GM13977 (cell line): ENCODE measurements around the gene NCR3LG1.

Experiments used
- DNase-seq: peaks from one replicate; pipeline ENCODE4 v3.0.0; 2012; ENCODE audit warnings: low spot score
- CTCF ChIP-seq: IDR thresholded peaks from 2 replicates; pipeline ENCODE4 v1.5.1; 2012; ENCODE audit warnings: mild to moderate bottlenecking, control low read depth; ENCODE audit not compliant: insufficient read depth; ENCODE audit errors: extremely low read depth, missing control alignments
- in situ Hi-C: fragments of 300-500 bp; cut with MboI; formaldehyde crosslinking; loops from one replicate; pipeline ENCODE4 v1.12.0; 2022; ENCODE audit warnings: low sequenced_read_pairs, low pct_unique_long_range_greater_than_20kb, mixed read lengths, inconsistent platforms; ENCODE audit not compliant: unreplicated experiment

The NCR3LG1 gene

GRCh38 chr11:17369684-17370243, 18.2 kb downstream of the NCR3LG1 start:
- TF ChIP-seq CTCF: no peak
- in situ Hi-C loops: loop anchor here (10.0 kb wide), 1 partner anchor 135 kb away; no protein-coding TSS in a partner anchor
- DNase-seq: no peak

- in situ Hi-C loops: no loop called here
- no peak for DNase-seq
- no peak for TF ChIP-seq CTCF
These were observed 20.0 kb downstream of the NCR3LG1 start for GRCh38 chr11:17371614-17372013.

DNA sequence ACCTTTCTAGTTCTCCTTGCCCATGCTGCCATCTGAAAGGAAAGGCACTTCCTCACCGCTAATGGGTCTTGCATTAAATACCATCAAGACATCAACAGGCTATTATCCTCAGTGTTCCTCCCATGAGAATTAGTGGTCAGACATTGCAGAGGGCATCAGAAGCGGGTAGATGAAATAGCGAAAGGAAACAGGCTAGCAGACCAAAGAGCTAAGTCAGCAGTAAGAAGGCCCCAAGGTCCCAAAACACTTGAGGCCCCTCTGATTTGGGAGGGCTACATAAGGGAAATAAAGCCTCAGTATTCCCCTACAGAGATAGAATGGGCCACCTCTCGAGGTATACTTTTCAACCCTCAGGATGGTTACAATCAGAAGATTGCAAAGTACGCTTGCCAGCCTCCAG, 23.9 kb downstream of the NCR3LG1 start:
- no peak for DNase-seq
- no peak for TF ChIP-seq CTCF
- in situ Hi-C loops: no loop called here

DNA sequence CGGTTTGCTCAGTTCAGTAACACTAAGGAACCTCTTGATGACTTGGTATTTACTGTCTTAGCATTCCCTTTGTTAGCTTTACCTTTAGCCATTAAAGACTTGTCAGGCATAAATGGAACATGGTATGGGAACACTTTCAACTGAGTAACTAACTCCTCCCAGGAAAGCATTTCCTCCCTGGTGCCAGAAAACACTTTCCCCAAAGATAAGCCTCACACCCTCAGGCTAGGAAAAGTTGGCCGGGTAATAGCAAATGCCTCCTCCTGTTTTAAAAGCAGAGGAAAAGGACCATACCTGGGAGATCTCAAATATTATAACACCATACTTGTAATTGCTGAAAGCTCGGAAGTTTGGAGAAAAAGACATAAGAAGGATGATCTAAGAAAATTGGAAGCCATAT, 24.9 kb downstream of the NCR3LG1 start:
- TF ChIP-seq CTCF: no peak
- in situ Hi-C loops: no loop called here
- no peak for DNase-seq

DNA sequence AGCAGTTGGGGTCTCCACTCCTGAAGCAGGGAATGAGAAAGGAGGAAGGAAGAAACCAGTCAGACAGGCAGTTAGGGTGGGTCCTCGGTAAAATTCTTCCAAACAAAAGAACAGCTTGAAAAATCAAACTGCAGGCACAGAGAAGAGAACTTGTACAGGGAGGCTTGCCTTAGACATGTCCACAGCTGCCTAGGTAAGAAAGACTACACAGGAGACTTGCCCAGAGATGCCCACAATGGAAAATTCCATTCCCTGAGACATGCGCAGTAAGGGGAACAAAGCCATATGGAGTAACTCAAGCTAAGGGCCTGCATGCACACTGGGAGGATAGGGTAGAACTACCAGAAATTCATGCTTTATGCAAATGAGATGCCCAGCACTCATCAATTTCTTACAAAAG, 27.1 kb downstream of the NCR3LG1 start:
- TF ChIP-seq CTCF: no peak
- no peak for DNase-seq
- in situ Hi-C loops: no loop called here

DNA sequence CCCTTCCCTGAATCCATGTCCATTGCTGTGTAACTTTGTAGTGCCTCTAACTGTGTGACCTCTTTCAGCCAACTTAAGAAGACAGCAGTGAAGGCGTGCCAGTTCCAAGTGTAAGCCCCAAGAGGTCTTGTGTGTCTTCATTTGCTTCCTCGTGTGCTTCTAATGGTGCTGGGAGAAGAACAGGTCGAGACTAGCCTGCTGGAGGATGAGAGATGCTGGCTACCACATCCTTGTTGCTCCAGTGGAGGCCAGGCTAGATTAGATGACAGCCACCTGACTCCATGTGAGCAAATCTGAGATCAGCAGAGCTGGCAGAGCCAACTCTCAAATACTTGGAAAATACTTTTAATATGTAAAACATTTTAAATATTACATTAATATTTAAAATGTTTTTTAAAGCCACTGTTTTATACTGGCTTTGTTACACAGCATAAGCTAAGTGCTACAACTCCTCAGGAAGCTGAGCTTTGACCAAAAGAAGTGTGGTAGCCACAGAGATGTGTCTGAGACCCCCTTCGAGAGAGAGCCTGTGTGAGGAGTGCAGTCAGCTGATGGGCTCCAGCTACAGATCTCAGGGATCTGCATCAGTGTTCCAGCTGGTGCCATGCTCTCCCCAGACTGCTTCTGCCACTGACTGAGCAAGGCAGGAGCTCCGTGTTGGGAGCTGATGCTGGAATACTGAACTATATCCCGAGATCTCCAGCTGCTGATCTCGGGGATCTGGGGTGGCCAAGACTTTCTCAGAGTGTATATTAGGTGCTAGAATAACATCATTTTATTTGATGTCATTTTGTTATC, 28.0 kb downstream of the NCR3LG1 start:
- no peak for DNase-seq
- in situ Hi-C loops: loop anchor here (10.0 kb wide), 1 partner anchor 125 kb away; no protein-coding TSS in a partner anchor
- no peak for TF ChIP-seq CTCF
